Measurements from ENCODE around the gene HOXD8.

HOXD8 gene

DNA sequence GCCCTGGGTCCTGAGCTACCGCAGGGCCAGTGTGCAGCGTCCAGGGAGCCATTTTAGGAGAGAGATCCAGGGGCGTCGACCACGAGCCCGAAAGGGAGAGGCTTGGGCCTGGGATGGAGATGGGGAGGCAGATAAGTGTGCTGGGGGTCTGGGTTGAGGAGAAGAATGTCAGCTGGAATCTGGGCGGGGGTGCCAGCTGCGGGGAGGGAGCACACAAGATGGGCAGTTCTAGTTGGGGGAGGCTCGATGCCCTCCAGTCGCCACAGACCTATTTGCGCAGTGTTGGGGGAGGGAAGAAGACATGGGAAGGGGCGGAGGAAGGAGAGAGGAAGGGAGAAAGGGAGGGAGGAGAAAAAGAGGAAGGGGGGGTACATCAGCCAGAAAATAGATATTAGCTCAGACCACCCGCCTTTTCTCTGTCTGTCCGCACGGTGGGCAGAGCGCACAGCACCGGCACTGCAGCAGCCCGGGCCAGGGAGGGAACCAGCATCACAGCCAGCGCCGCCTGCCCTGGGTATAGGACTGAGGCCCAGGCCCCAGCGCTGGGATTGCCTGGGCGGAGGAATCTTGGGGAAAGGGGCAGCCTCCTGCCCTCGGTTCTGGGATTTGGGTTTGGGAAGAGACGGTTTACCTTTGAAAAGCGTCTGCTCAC is 24.3 kb upstream of the HOXD8 start:
- DNase-seq (ENCODE audit: low read depth), result no peak
- no peak overlapping the region; the same call in 1 of the 2 replicates for H3K4me3 ChIP-seq (ENCODE audit: low read length)
- TF ChIP-seq, protein P1, sequence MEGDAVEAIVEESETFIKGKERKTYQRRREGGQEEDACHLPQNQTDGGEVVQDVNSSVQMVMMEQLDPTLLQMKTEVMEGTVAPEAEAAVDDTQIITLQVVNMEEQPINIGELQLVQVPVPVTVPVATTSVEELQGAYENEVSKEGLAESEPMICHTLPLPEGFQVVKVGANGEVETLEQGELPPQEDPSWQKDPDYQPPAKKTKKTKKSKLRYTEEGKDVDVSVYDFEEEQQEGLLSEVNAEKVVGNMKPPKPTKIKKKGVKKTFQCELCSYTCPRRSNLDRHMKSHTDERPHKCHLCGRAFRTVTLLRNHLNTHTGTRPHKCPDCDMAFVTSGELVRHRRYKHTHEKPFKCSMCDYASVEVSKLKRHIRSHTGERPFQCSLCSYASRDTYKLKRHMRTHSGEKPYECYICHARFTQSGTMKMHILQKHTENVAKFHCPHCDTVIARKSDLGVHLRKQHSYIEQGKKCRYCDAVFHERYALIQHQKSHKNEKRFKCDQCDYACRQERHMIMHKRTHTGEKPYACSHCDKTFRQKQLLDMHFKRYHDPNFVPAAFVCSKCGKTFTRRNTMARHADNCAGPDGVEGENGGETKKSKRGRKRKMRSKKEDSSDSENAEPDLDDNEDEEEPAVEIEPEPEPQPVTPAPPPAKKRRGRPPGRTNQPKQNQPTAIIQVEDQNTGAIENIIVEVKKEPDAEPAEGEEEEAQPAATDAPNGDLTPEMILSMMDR (conservative IDR thresholded peaks at IDR 0.05; ENCODE audit: low read length), result no peak

- TF ChIP-seq, protein P1 (conservative IDR thresholded peaks at IDR 0.05; ENCODE audit: low read length), result no peak
- no peak overlapping the region for H3K4me3 ChIP-seq (ENCODE audit: low read length)
- no peak for DNase-seq (ENCODE audit: low read depth)
These were observed 23.6 kb upstream of the HOXD8 start for GRCh38 chr2:176105730-176106580.

DNA sequence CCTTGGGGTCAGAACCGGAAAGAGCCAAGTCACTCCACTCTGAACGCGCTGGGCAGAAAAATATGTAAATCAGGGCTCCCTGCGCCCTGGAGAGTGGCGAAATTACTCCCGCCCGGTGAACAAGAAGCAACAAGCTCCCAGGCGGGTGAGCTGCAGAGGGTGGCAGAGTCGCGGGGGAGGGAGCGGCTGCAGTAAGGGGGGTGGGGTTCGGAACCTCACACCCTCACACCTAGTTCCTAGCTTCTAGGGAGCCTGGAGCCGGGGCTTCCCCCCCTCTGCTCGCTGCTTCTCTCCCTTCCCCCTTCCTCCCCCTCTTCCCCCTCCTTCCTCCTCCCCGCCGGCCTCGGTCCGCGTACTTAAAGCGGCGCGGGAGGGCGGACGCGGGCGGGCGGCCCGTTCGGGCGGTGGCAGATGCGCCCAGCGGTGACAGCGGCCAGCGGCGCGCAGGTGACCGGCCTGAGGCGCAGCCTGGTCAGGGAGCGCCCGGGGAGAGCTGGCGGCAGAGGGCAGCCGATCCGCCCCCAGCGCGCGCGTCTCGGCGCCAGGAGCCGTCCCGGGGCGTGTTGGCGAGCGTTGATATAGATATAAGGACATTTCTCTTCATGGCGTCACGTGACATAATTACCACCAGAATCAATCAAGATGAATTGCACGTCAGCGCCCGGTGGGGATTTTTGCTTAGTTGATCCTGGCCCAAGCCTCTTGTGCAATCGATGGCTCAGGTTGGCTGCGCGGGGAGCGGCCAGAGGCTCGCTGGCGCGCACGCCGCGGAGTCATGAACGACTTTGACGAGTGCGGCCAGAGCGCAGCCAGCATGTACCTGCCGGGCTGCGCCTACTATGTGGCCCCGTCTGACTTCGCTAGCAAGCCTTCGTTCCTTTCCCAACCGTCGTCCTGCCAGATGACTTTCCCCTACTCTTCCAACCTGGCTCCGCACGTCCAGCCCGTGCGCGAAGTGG is 22.6 kb upstream of the HOXD8 start, which contains the start of gene HOXD11:
Gene HOXD11, plus strand, starts transcription at position 700 of the 959 bp plus-strand sequence. Its CDS starts 76 bp downstream, at position 776.
- DNase-seq (ENCODE audit: low read depth), result no peak
- H3K4me3 ChIP-seq (ENCODE audit: low read length), result peak within 1 kb of the TSS; percentile 20; the same call in 1 of the 2 replicates

GRCh38 chr2:176107731-176108181 is 21.7 kb upstream of the HOXD8 start:
- TF ChIP-seq, protein P1 (conservative IDR thresholded peaks at IDR 0.05; ENCODE audit: low read length), result no peak
- H3K4me3 ChIP-seq (ENCODE audit: low read length), result no peak overlapping the region
- no peak for DNase-seq (ENCODE audit: low read depth)

More for the DNA sequence above, 22.6 kb upstream of the HOXD8 start, which contains the start of gene HOXD11:
- TF ChIP-seq, protein P1 (conservative IDR thresholded peaks at IDR 0.05; ENCODE audit: low read length), result no peak

GRCh38 chr2:176109192-176109901 is 20.2 kb upstream of the HOXD8 start:
- DNase-seq (ENCODE audit: low read depth), result no peak
- no peak overlapping the region for H3K4me3 ChIP-seq (ENCODE audit: low read length)
- TF ChIP-seq, protein P1 (conservative IDR thresholded peaks at IDR 0.05; ENCODE audit: low read length), result no peak

- no peak overlapping the region for H3K4me3 ChIP-seq (ENCODE audit: low read length)
- no peak for DNase-seq (ENCODE audit: low read depth)
- TF ChIP-seq, protein P1 (conservative IDR thresholded peaks at IDR 0.05; ENCODE audit: low read length), result no peak
These were observed 19.6 kb upstream of the HOXD8 start for GRCh38 chr2:176109946-176110345.
